Stimulated activated naive CD8-positive, alpha-beta T cell treated with anti-CD3 and anti-CD28 coated beads, Interleukin-15, amount 100 ng/mL, for 72 hours (primary cell): ENCODE results near the gene LRRN3.

Experiments
- ATAC-seq: fragments of 150-1000 bp; cut with Tn5 transposase; 2 replicates; pipeline ENCODE4 v1.10.0; 2021; ENCODE audit warnings: mild to moderate bottlenecking, moderate library complexity
- DNase-seq, 2 donors: peaks; one replicate each; pipeline ENCODE4 v3.0.0; 2021 to 2022
- H3K27ac Mint-ChIP-seq, 2 donors: one replicate each; pipeline ENCODE4 v1.8.0; 2022; ENCODE audit warnings: mild to moderate bottlenecking in 2 of 2, mixed read lengths in 2 of 2, moderate library complexity in 2 of 2
- H3K27me3 Mint-ChIP-seq: one replicate; pipeline ENCODE4 v1.8.0; 2022; ENCODE audit warnings: mixed read lengths
- H3K4me1 Mint-ChIP-seq: one replicate; pipeline ENCODE4 v1.8.0; 2022; ENCODE audit warnings: mild to moderate bottlenecking, mixed read lengths
- H3K4me3 Mint-ChIP-seq, 2 donors: one replicate each; pipeline ENCODE4 v1.8.0; 2022; ENCODE audit warnings: mild to moderate bottlenecking in 2 of 2, mixed read lengths in 2 of 2, moderate library complexity in 1 of 2
- H3K9me3 Mint-ChIP-seq, 2 donors: one replicate each; pipeline ENCODE4 v1.8.0; 2022; ENCODE audit warnings: mixed read lengths in 2 of 2

LRRN3 gene

GRCh38 chr7:111089822-111090426 is 1.0 kb upstream of the LRRN3 start:
- Mint-ChIP-seq H3K9me3 (peaks cover 0 to 4% of the 10 kb centered on the region in 2 donors), H3K4me1 (peaks cover 46% of the 10 kb centered on the region), H3K27ac (peak overlapping the region in 1 of 2 donors; percentile 99), H3K27me3 (no peaks in the 10 kb centered on the region), H3K4me3 (peak overlapping the region; percentile 84 to 97)
- ATAC-seq (no peak), DNase-seq (no peak)

GRCh38 chr7:111091593-111092358 is 849 bp downstream of the LRRN3 start:
- Mint-ChIP-seq H3K27ac (peak overlapping the region; percentile 86 to 99), H3K27me3 (no peaks in the 10 kb centered on the region), H3K4me1 (peaks cover 39% of the 10 kb centered on the region), H3K9me3 (no peaks in the 10 kb centered on the region), H3K4me3 (peak overlapping the region; percentile 84 to 97)
- DNase-seq (no peak), ATAC-seq (peak; percentile 57)

DNA sequence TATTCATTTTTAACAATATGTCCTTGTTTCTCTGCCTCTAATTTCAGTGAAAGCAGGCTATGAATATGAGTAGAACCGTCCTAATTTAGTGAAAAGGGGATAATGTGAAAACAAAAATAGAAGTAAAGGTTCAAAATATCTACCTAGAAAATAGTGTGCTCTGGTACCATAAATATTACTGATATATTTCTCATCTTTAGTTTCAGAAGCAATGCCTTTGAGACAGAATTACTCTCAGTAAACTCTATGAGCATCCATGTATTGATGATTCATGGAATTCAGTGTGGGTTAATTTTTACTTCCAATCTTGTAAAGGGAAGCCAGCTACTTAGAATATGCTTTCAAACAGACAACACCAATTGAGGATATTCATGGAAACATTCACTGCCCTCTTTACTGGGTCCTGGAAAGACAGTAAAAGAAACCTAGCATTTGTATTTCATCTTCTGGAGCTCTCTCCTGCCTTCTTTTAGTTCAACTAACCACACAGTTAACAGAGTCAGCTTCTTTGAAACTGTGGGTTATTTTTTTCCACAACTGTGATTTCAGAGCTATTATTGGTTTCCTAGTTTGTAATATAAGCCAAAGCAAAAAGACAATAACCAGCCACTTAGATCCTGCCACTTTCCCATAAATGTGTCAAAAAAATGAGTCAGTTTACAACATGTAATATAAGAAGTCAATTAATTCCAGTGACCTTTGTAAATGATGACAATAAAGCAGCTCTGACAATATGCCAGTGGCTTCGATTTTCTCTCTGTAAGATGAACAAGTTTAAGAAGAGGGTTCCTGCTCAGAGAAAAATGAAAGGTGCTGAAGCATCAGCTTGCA is 1.7 kb downstream of the LRRN3 start:
- no peak for DNase-seq
- Mint-ChIP-seq H3K27ac (peak overlapping the region; percentile 86 to 99), H3K4me3 (peak overlapping the region; percentile 84 to 97), H3K27me3 (no peaks in the 10 kb centered on the region), H3K4me1 (peaks cover 31% of the 10 kb centered on the region), H3K9me3 (no peaks in the 10 kb centered on the region)
- ATAC-seq: peak; percentile 52

DNA sequence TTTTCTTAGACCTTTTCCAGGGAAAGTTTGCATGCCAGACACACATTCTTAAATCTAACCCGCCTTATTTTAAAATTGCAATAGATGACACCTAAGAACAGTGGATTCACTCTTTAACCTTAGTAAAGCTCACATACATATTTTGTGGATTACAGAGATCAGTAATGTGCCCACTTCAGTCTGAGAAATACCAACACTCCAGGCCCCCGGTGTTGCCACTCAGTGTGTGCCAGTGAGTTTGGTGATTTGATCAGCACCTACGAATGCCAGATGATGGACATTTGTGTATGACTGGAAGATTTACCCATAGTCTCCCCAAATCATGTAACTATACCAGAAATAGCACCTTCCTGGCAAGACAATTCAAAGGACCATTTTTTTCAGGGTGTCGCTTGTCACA is 2.6 kb downstream of the LRRN3 start:
- Mint-ChIP-seq H3K9me3 (no peaks in the 10 kb centered on the region), H3K27me3 (no peaks in the 10 kb centered on the region), H3K4me1 (peaks cover 22% of the 10 kb centered on the region), H3K27ac (peak overlapping the region; percentile 86 to 99), H3K4me3 (peak overlapping the region; percentile 84 to 97)
- no peak for DNase-seq
- no peak for ATAC-seq

DNA sequence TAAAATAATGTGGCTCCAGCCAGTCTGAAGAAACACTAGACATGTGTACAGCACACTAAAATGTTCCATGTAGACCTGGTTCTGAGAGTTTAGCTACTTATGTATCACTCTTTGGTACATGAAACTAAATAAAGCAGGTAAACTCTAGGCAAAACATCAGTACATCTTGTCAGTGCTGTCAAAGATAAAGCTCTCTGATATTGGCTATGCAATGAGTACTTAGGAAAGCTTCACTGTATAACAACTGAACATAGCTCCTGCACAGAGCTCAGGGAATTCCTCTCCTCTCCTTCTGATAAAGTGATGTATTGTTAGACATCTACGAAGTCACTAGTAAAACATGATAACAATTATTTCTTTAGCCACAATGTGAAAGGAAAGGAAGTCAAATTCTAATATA is 3.5 kb downstream of the LRRN3 start:
- Mint-ChIP-seq H3K9me3 (no peaks in the 10 kb centered on the region), H3K27ac (peak overlapping the region; percentile 86 to 99), H3K4me1 (peaks cover 24% of the 10 kb centered on the region), H3K4me3 (peak overlapping the region; percentile 84 to 97), H3K27me3 (no peaks in the 10 kb centered on the region)
- DNase-seq: no peak
- no peak for ATAC-seq

DNA sequence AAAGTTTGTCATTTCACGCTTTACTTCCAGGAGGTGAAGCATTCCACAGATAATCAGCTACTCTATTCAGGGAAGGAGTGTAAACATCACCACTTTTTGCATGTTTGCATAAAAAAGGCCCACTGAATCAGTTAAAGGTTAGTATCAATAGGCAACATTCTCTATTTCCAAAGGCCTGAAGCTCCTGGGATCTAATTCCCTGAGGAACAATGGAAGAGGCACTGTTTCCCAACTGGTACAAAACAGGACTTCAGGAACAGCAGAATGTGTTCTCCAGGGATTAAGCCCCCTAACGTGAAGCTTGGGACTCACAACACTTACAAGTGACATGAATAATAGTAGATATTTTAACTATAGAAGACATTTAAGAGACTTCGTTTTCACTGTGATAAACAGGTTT is 6.1 kb downstream of the LRRN3 start:
- peak overlapping the region in 1 of 2 donors; percentile 72 for H3K27ac Mint-ChIP-seq
- ATAC-seq: no peak
- DNase-seq: no peak
- H3K27me3 Mint-ChIP-seq: no peaks in the 10 kb centered on the region
- no peaks in the 10 kb centered on the region for H3K9me3 Mint-ChIP-seq
- peak overlapping the region; percentile 84 to 97 for H3K4me3 Mint-ChIP-seq
- peaks cover 37% of the 10 kb centered on the region for H3K4me1 Mint-ChIP-seq

GRCh38 chr7:111098011-111098925 is 7.3 kb downstream of the LRRN3 start:
- H3K4me1 Mint-ChIP-seq: peaks cover 49% of the 10 kb centered on the region
- H3K27ac Mint-ChIP-seq: peak overlapping the region in 1 of 2 donors; percentile 94
- H3K27me3 Mint-ChIP-seq: no peaks in the 10 kb centered on the region
- H3K4me3 Mint-ChIP-seq: peak overlapping the region; percentile 47 to 97
- ATAC-seq (peak; percentile 86), DNase-seq (peak in 1 of 2 donors; percentile 65)
- H3K9me3 Mint-ChIP-seq: no peaks in the 10 kb centered on the region

GRCh38 chr7:111098926-111099250 is 8.0 kb downstream of the LRRN3 start:
- peaks cover 55% of the 10 kb centered on the region for H3K4me1 Mint-ChIP-seq
- no peaks in the 10 kb centered on the region for H3K9me3 Mint-ChIP-seq
- no peak overlapping the region for H3K27ac Mint-ChIP-seq
- no peaks in the 10 kb centered on the region for H3K27me3 Mint-ChIP-seq
- H3K4me3 Mint-ChIP-seq: peak overlapping the region; percentile 5 to 97
- no peak for DNase-seq
- peak; percentile 37 for ATAC-seq

DNA sequence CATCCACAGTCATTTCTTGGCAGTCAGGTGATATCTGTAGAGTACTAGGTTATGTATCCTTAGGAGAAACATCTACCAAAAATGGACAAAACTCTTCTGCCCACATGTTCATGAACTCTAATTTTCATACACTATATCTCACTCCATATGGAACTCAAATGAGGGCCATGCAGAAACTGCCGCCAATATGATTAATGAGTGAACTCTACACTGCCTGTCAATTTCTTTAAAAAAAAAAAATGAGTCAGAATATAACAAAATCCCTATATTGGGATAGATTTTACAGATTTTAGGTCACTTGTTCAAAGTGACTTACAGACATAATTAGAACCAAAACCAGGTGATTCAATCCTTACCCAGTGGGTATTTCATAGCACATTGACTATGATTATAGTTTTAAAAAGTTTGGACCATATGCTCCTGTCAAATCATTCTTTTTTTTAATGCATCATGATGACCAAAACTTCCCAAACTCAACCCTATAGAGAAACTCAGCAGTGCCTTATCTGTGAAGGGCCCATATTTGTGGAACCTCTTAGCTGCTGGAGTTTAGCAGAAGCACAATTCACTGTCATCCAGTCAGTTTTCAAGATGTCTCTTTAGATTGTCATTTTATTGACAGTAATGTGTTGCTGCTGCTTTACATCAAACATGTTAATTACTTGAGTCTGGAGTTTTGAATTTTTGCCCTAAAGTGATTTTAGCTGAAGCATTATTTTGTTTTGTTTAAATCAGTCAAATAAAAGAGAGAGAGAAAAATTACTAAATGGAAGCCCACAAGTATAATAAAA is 11.1 kb downstream of the LRRN3 start:
- Mint-ChIP-seq H3K9me3 (no peaks in the 10 kb centered on the region), H3K27me3 (no peaks in the 10 kb centered on the region), H3K27ac (peak overlapping the region in 1 of 2 donors; percentile 83), H3K4me3 (peak overlapping the region in 1 of 2 donors; percentile 55), H3K4me1 (peaks cover 72% of the 10 kb centered on the region)
- DNase-seq (no peak), ATAC-seq (peak; percentile 51)

DNA sequence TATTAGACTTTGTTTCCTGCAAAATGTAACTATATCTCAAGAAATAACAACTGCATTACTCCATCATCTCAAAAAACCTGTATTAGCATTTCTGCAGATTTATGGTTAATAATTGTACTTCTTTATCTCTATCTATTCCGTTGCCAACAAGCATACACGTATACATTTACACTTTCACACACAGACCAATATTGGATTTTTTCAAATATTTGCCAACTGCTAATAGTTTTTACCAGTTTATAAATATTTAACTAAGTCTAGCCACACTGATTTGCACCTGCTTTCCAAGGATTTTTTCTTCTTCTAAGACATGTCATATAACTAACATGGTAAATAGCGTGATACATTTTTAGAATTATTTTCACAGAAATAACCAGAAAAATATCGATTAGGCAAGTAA is 12.2 kb downstream of the LRRN3 start:
- no peak for ATAC-seq
- Mint-ChIP-seq H3K9me3 (no peaks in the 10 kb centered on the region), H3K4me1 (peaks cover 77% of the 10 kb centered on the region), H3K27me3 (no peaks in the 10 kb centered on the region), H3K27ac (peak overlapping the region in 1 of 2 donors; percentile 96), H3K4me3 (peak overlapping the region; percentile 44 to 83)
- DNase-seq: no peak

DNA sequence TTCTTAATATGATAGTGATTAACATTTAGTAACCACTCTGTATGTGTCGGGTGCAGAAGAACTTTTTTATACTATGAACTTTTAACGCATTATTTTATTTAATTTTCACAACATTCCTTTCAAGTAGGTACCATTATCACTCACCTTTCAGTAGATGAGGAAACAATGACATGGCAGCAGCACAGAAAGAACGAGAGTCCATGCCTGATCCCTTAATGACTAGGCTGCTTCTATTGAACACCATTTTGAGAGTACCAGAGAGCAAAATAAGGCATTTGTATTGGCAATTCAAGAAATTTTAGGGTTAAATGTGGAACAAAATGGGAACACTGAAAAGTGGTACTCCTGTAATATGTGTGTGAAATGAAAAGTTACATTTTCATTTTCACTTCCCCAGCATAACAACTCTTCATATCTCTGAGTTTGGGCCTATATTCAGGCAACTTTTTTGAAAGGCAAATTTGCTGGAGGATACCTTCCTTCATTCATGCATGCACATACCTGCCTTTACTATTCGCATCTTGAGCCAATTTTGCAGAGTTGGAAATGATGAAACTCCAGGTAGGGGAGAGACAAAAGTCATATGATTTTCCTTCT is 12.8 kb downstream of the LRRN3 start:
- Mint-ChIP-seq H3K27me3 (no peaks in the 10 kb centered on the region), H3K4me1 (peaks cover 81% of the 10 kb centered on the region), H3K27ac (peak overlapping the region; percentile 34 to 96), H3K9me3 (no peaks in the 10 kb centered on the region), H3K4me3 (peak overlapping the region; percentile 41 to 83)
- no peak for DNase-seq
- ATAC-seq: peak; percentile 71

DNA sequence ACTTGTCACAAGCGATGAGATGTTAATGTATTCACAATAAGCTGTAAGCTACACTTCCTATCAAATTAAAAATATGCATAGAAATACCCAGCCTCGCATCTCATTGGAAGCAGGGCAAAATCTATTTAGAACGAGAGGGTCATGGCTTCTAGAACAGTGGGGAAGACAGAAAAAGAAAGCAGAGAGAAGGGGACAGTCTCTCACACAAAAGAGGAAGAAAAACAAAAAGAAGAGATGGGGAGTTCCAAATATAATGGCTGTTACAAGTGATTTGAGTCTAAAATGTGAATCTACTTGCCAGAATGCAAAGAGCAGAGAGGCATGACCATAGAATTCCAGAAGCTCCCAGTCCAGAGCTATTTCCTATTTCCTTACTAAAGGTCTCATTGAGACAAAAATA is 13.8 kb downstream of the LRRN3 start:
- H3K4me1 Mint-ChIP-seq: peaks cover 79% of the 10 kb centered on the region
- H3K4me3 Mint-ChIP-seq: peak overlapping the region; percentile 2 to 83

DNA sequence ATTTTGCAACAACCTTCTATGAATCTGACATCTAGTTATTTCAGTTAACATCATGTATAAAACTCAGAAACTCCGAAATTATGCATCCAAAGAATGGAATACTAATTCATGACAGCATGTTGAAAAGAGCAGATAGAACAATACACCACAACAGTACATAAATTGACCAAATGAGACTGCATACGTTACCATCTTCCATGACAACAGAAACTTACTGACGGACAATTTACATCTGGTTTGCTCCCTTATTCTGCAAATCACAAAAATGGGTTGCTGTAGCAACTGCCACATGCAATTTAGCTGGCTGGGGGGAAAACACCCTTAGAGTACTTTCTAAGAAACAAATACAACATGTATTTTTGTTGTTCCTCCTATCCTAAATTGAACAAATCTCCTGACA is 14.3 kb downstream of the LRRN3 start:
- Mint-ChIP-seq H3K27ac (no peak overlapping the region), H3K9me3 (no peaks in the 10 kb centered on the region), H3K27me3 (no peaks in the 10 kb centered on the region), H3K4me1 (peaks cover 76% of the 10 kb centered on the region), H3K4me3 (no peak overlapping the region)
- ATAC-seq (no peak), DNase-seq (no peak)

More for the DNA sequence above, 13.8 kb downstream of the LRRN3 start:
- H3K27ac Mint-ChIP-seq: peak overlapping the region in 1 of 2 donors; percentile 96
- DNase-seq (no peak), ATAC-seq (no peak)
- H3K27me3 Mint-ChIP-seq: no peaks in the 10 kb centered on the region
- H3K9me3 Mint-ChIP-seq: no peaks in the 10 kb centered on the region

DNA sequence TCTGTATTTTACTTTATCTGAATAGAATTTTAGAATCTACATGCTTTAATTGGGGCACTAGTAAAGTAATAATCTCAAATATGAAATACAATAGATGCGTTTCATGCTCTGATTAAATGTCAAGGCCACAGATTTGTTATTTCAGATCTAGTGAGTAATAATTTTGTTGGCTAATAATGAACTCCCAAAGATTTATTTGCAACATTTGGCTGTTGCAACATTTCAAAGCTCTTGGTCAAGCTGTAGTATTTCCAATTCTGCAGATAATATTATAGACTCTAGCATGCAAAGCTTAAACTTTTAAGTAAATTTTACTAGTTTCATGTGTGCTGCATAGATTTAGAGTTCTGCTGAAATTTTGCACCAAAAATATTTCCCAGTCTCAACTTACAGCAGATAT is 16.7 kb downstream of the LRRN3 start:
- ATAC-seq: no peak
- Mint-ChIP-seq H3K9me3 (no peaks in the 10 kb centered on the region), H3K4me1 (peaks cover 72% of the 10 kb centered on the region), H3K27me3 (no peaks in the 10 kb centered on the region), H3K27ac (no peak overlapping the region), H3K4me3 (no peak overlapping the region)
- DNase-seq: no peak
